ENCODE results near the gene STAT1. TPM values are rescaled to one million over a fixed set of nuclear protein-coding genes. Genes with fewer than 3 reads are reported as not detected.

Gene STAT1
- total RNA-seq, 1 donor from 2014 or later: 85.1 TPM

DNA sequence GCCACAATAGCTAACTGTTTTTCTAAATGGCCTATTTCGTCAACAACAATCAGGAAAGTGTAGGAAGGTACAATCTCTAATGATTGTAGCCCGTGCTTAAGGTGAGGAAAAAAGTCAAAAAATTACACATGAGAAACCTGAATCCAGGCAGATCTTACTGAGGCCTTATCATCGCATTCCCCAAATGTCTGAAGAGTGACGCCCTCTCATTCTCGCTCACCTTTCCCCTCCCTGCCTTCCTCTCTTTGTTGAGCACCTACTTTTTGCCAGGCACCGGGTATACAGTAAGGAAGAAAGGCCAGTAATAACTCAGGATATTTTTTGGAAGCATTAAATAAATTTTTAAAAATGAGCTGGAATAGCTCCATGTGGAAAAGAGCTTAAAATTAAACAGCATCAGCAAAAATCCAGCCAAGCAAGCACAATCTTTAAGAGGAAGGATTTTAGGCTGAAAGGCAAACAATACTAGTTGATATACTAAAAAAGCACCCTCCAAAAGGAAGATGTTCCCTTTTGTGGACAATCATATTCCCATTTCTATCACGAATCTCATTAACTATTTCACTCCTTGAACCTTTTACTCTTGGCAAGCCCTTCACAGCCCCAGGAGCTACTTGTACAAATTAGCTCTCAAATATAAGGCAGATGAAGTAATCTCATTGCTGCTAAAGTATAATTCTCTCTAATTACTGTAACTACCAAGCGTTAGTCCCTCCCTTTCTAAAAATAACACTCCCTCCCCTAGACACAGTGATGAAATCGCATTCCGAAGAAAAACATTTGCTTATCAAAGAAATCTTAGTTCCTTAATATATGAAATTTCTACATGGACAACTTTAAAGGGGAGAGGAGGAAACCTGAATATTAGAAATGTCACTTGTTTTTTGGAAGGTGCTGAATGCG lies 40.0 kb downstream of the STAT1 start:
- TF ChIP-seq, protein P1, sequence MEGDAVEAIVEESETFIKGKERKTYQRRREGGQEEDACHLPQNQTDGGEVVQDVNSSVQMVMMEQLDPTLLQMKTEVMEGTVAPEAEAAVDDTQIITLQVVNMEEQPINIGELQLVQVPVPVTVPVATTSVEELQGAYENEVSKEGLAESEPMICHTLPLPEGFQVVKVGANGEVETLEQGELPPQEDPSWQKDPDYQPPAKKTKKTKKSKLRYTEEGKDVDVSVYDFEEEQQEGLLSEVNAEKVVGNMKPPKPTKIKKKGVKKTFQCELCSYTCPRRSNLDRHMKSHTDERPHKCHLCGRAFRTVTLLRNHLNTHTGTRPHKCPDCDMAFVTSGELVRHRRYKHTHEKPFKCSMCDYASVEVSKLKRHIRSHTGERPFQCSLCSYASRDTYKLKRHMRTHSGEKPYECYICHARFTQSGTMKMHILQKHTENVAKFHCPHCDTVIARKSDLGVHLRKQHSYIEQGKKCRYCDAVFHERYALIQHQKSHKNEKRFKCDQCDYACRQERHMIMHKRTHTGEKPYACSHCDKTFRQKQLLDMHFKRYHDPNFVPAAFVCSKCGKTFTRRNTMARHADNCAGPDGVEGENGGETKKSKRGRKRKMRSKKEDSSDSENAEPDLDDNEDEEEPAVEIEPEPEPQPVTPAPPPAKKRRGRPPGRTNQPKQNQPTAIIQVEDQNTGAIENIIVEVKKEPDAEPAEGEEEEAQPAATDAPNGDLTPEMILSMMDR (IDR thresholded peaks at IDR 0.05): no peak
- Mint-ChIP-seq H3K27ac (no peak overlapping the region), H3K27me3 (no peaks in the 10 kb centered on the region), H3K9me3 (no peaks in the 10 kb centered on the region), H3K4me3 (no peak overlapping the region), H3K36me3 (ENCODE audit: low read depth) (peaks cover 94% of the 10 kb centered on the region), H3K4me1 (no peaks in the 10 kb centered on the region)
- POLR2A ChIA-PET: no interaction called here
- ATAC-seq (ENCODE audit: low read depth) (no peak), DNase-seq (no peak)
- CTCF ChIA-PET: no interaction called here
- intact Hi-C loops (cut with micrococcal nuclease): no loop called here

DNA sequence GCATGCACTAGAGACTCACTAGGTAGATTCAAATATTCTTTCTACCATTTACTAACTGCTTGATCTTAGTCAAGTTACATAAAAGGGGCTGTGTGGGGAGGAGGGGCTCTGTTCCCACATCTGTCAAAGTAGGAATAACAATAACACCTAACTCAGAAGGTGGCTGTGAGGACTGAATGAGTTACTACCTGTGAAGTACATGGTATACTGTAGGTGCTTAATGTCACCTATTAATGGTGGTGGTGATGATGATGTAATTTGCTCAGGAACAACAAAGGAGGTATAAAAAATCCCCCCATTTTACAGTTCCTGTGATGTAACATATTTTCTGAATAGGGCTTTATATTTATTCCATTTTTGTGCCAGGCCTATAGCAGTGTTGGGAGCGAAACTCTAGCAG lies 40.7 kb downstream of the STAT1 start:
- intact Hi-C loops (cut with micrococcal nuclease): no loop called here
- Mint-ChIP-seq H3K9me3 (no peaks in the 10 kb centered on the region), H3K27ac (no peak overlapping the region), H3K4me1 (no peaks in the 10 kb centered on the region), H3K36me3 (ENCODE audit: low read depth) (peaks cover 91% of the 10 kb centered on the region), H3K4me3 (no peak overlapping the region), H3K27me3 (no peaks in the 10 kb centered on the region)
- TF ChIP-seq, protein P1 (IDR thresholded peaks at IDR 0.05): no peak
- ATAC-seq (ENCODE audit: low read depth): no peak
- CTCF ChIA-PET: no interaction called here
- no peak for DNase-seq
- POLR2A ChIA-PET: no interaction called here

DNA sequence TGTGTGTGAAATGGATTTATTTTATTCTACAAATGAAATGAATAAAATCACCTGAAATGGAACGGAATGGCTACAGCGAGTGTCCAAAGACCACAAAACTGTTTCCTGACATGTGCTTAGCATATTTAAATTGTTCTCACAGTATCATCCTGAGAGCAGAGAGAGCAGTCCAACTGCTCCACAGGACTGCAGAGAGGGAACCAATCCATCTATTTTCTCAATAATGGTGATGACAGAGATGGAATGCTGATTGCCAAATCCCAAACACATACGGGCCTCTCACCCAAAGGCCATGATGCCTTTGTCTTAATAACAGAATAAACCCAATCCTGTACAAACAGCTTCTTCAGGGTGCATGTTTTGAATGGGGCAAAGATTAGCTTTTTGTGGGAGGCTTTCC lies 41.1 kb downstream of the STAT1 start:
- H3K27ac Mint-ChIP-seq: no peak overlapping the region
- no peak for ATAC-seq (ENCODE audit: low read depth)
- no peaks in the 10 kb centered on the region for H3K27me3 Mint-ChIP-seq
- CTCF ChIA-PET: no interaction called here
- intact Hi-C loops (cut with micrococcal nuclease): no loop called here
- POLR2A ChIA-PET: interaction anchor here (0.7 kb wide), 1 partner anchor 30 kb away, joined by 4 read pairs; no protein-coding TSS in a partner anchor
- H3K4me1 Mint-ChIP-seq: no peaks in the 10 kb centered on the region
- peaks cover 91% of the 10 kb centered on the region for H3K36me3 Mint-ChIP-seq (ENCODE audit: low read depth)
- TF ChIP-seq, protein P1 (IDR thresholded peaks at IDR 0.05): no peak
- DNase-seq: no peak
- no peak overlapping the region for H3K4me3 Mint-ChIP-seq
- H3K9me3 Mint-ChIP-seq: no peaks in the 10 kb centered on the region

DNA sequence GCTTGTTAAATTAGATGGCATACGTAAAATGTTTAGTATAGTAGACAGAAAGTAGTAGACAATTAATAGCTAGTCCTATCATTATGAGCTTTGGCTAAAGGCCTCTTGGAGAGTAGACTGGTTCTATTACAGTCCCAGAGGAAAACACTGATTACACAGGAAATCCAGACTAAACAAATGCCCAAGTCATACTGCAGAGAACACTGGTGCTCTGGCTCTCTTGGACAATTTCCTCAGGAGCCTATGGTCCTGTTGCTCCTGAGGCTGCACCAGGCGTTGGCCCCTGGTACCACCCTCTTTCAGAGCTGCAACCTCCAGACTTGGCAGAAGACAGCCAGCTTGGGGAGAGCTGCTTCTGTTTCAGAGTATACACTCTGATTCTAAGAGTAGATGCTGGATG lies 41.8 kb downstream of the STAT1 start:
- H3K4me3 Mint-ChIP-seq: no peak overlapping the region
- H3K9me3 Mint-ChIP-seq: no peaks in the 10 kb centered on the region
- H3K36me3 Mint-ChIP-seq (ENCODE audit: low read depth): peaks cover 90% of the 10 kb centered on the region
- intact Hi-C loops (cut with micrococcal nuclease): no loop called here
- TF ChIP-seq, protein P1 (IDR thresholded peaks at IDR 0.05): no peak
- ChIA-PET POLR2A (interaction anchor here (0.7 kb wide), 1 partner anchor 30 kb away, joined by 4 read pairs; no protein-coding TSS in a partner anchor), CTCF (no interaction called here)
- H3K27ac Mint-ChIP-seq: no peak overlapping the region
- no peaks in the 10 kb centered on the region for H3K4me1 Mint-ChIP-seq
- no peak for DNase-seq
- no peaks in the 10 kb centered on the region for H3K27me3 Mint-ChIP-seq
- no peak for ATAC-seq (ENCODE audit: low read depth)

DNA sequence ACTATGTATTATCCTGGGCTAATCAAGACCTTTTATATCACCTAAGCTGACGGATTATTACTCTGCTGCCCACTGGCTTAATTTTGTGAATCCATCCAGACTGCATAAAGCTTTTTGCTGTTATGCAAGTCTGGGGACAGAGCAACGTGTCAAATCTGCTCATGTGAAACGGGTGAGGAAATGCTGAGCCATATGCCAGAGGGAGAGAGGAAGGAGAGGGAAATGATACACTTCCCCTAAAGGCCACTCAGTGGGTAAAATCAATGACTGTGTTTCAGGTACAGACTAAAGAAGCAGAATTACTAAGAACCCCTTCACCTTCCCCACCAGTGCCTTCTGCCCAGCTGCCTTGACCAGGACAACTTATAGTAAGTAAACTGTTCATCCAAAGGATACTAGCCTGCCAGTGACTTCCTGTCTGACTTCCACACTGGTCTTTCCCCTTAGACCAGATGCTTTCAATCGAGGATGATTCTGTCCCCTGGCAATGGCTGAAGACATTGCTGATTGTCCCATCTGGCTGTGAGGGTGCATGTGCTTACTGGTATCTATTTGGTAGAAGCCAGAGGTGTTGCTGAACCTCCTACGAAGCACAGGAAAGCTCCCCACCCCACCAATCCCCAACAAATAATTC lies 43.0 kb downstream of the STAT1 start:
- ATAC-seq (ENCODE audit: low read depth) (no peak), DNase-seq (no peak)
- TF ChIP-seq, protein P1 (IDR thresholded peaks at IDR 0.05): no peak
- Mint-ChIP-seq H3K9me3 (no peaks in the 10 kb centered on the region), H3K27ac (peak overlapping the region; percentile 10), H3K4me1 (no peaks in the 10 kb centered on the region), H3K4me3 (no peak overlapping the region), H3K27me3 (no peaks in the 10 kb centered on the region), H3K36me3 (ENCODE audit: low read depth) (peaks cover 87% of the 10 kb centered on the region)
- POLR2A ChIA-PET: interaction anchor here (0.6 to 0.7 kb wide), 2 partner anchors 17 to 91 kb away, joined by 3 to 4 read pairs; no protein-coding TSS in a partner anchor
- intact Hi-C loops (cut with micrococcal nuclease): no loop called here
- CTCF ChIA-PET: no interaction called here

All from activated B cell treated with CpG ODN at 0.5 μM for 24 hours (primary cell).